K562 (cell line): ENCODE measurements around the gene RAB6A. TPM values are rescaled to one million over a fixed set of nuclear protein-coding genes. Genes with fewer than 3 reads are reported as not detected.

Experiments
- ATAC-seq: fragments of 200-7000 bp; cut with Tn5 transposase; 3 replicates; pipeline ENCODE4 v1.9.1; 2020; ENCODE audit warnings: moderate library complexity
- BruUV-seq: library from RNA; stranded (reverse); fragments of 400-500 nt; replicated peaks from 2 replicates; lab custom pipeline; 2021; lab: Mats Ljungman, UMichigan
- CTCF ChIA-PET: fragments of 300-600 bp; formaldehyde crosslinking; extraction: SDS; loops from one replicate; lab custom pipeline; 2021; ENCODE audit warnings: low intra/inter-chr PET ratio; lab: Yijun Ruan, JAX
- POLR2A ChIA-PET: fragments of 300-600, 350-650 bp; sonication (Branson Sonifier 250); formaldehyde crosslinking; extraction: SDS; loops from one replicate; lab custom pipeline; 2021; ENCODE audit warnings: antibody characterized with exemption, inconsistent platforms; lab: Yijun Ruan, JAX
- DNase-seq, 4 experiments: peaks; one replicate each; pipeline versions ENCODE4 v3.0.0 to v3.0.0-alpha.2; 2011 to 2018; ENCODE audit warnings: low spot score in 3 of 4, mixed read lengths in 3 of 4; ENCODE audit errors: extremely low read depth in 1 of 4
- FAIRE-seq: peaks from 2 replicates; lab custom pipeline; 2011; peaks lifted over from hg19 to GRCh38; lab: Jason Lieb, UNC
- H2AFZ ChIP-seq: 2 replicates; pipeline ENCODE4 v1.6.0; 2011; ENCODE audit warnings: low read depth, low read length, control low read depth, inconsistent platforms
- H3K27ac ChIP-seq: fragments of 200-600 bp; 3 replicates; pipeline ENCODE4 v1.8.0; 2011; ENCODE audit warnings: low read depth, mild to moderate bottlenecking, control low read depth, inconsistent platforms, low read length, moderate library complexity, mixed read lengths; ENCODE audit errors: extremely low read depth
- H3K27me3 ChIP-seq, 2 experiments: fragments of 300-600 bp in 1 of 2; 2 replicates in 1 of 2; 3 replicates in 1 of 2; pipeline versions ENCODE4 v1.6.0 to v1.8.0; 2011; ENCODE audit warnings: inconsistent platforms in 2 of 2, low read length in 2 of 2, mild to moderate bottlenecking in 1 of 2, mixed read lengths in 1 of 2, moderate library complexity in 1 of 2; ENCODE audit not compliant: control insufficient read depth in 2 of 2, insufficient read depth in 2 of 2
- H3K36me3 ChIP-seq: fragments of 300-600 bp; 3 replicates; pipeline ENCODE4 v1.8.0; 2011; ENCODE audit warnings: mild to moderate bottlenecking, low read length, inconsistent platforms; ENCODE audit not compliant: control insufficient read depth, insufficient read depth
- H3K4me1 ChIP-seq, 2 experiments: fragments of 200-600 bp in 1 of 2; replicated peaks in 1 of 2; 2 replicates in 1 of 2; 3 replicates in 1 of 2; pipeline versions ENCODE4 v1.5.1 to v1.8.0; 2011; ENCODE audit warnings: inconsistent platforms in 2 of 2, low read length in 2 of 2, mild to moderate bottlenecking in 1 of 2, mixed read lengths in 1 of 2, moderate library complexity in 1 of 2; ENCODE audit not compliant: control insufficient read depth in 2 of 2, insufficient read depth in 2 of 2
- H3K4me2 ChIP-seq: 2 replicates; pipeline ENCODE4 v1.6.1; 2011; ENCODE audit warnings: low read length, control low read depth, inconsistent platforms, mixed read lengths; ENCODE audit not compliant: insufficient read depth
- H3K4me3 ChIP-seq: fragments of 200-600 bp; sonication (generic), shearing (Covaris generic); 2 replicates; pipeline ENCODE4 v1.5.1; 2016; ENCODE audit warnings: control low read depth, inconsistent platforms
- H3K79me2 ChIP-seq: fragments of 200-600 bp; 3 replicates; pipeline ENCODE4 v1.8.0; 2011; ENCODE audit warnings: low read length, inconsistent platforms; ENCODE audit not compliant: control insufficient read depth, insufficient read depth
- H3K9ac ChIP-seq, 2 experiments: 2 replicates each; pipeline versions ENCODE4 v1.6.0 to v1.6.1; 2011; ENCODE audit warnings: low read depth in 2 of 2, low read length in 2 of 2, control low read depth in 1 of 2, inconsistent platforms in 1 of 2, mild to moderate bottlenecking in 1 of 2, mixed read lengths in 1 of 2; ENCODE audit not compliant: insufficient read depth in 1 of 2
- H3K9me1 ChIP-seq: one replicate; pipeline ENCODE4 v1.6.0; 2011; ENCODE audit warnings: inconsistent platforms, mild to moderate bottlenecking, low read length, moderate library complexity; ENCODE audit not compliant: control insufficient read depth, insufficient read depth
- H3K9me3 ChIP-seq: replicated peaks from 2 replicates; pipeline ENCODE4 v1.5.1; 2011; ENCODE audit warnings: low read depth, low read length, inconsistent platforms; ENCODE audit not compliant: control insufficient read depth, insufficient read depth
- H4K20me1 ChIP-seq: replicated peaks from 2 replicates; pipeline ENCODE4 v1.6.1; 2011; ENCODE audit warnings: low read length, inconsistent platforms, mixed read lengths; ENCODE audit not compliant: control insufficient read depth, insufficient read depth
- ADNP ChIP-seq: fragments of 200-800 bp; sonication (Bioruptor generic); IDR thresholded peaks from 2 replicates; pipeline ENCODE4 v1.6.1; 2016; ENCODE audit warnings: missing genetic modification characterization, missing compliant biosample characterization
- ATF3 ChIP-seq, 2 experiments: fragments of 450-650 bp in 1 of 2; sonication (generic) in 1 of 2; formaldehyde crosslinking in 1 of 2; IDR thresholded peaks in 1 of 2; conservative IDR thresholded peaks in 1 of 2; 2 replicates each; pipeline versions ENCODE4 v1.6.1 to v1.8.1; 2016 to 2023; ENCODE audit warnings: mild to moderate bottlenecking in 2 of 2, moderate library complexity in 2 of 2, inconsistent platforms in 1 of 2, missing genetic modification reagents in 1 of 2
- CC2D1A ChIP-seq: fragments of 450-650 bp; IDR thresholded peaks from 2 replicates; pipeline ENCODE4 v1.6.1; 2017; ENCODE audit warnings: mild to moderate bottlenecking
- E2F6 ChIP-seq, 2 experiments: IDR thresholded peaks; 2 replicates each; pipeline ENCODE4 v1.6.1; 2011; ENCODE audit warnings: borderline replicate concordance in 1 of 2, control low read depth in 1 of 2, low read depth in 1 of 2, low read length in 1 of 2, mild to moderate bottlenecking in 1 of 2, mixed read lengths in 1 of 2, moderate library complexity in 1 of 2; ENCODE audit not compliant: insufficient read depth in 1 of 2, insufficient read length in 1 of 2, poor library complexity in 1 of 2, severe bottlenecking in 1 of 2; ENCODE audit errors: extremely low read depth in 1 of 2
- GATA2 ChIP-seq: sonication (generic); formaldehyde crosslinking; IDR thresholded peaks from 2 replicates; pipeline ENCODE4 v1.4.0; 2020; ENCODE audit warnings: mild to moderate bottlenecking, missing genetic modification reagents
- JUND ChIP-seq, 2 experiments: IDR thresholded peaks; 2 replicates in 1 of 2; 3 replicates in 1 of 2; pipeline ENCODE4 v1.6.1; 2011; ENCODE audit warnings: borderline replicate concordance in 2 of 2, low read depth in 2 of 2, low read length in 2 of 2, improper control_type of control experiment in 1 of 2, missing biosample characterization in 1 of 2, missing genetic modification characterization in 1 of 2, missing genetic modification reagents in 1 of 2
- MAFF ChIP-seq: IDR thresholded peaks from 2 replicates; pipeline ENCODE4 v1.6.1; 2012; ENCODE audit warnings: low read length, improper control_type of control experiment
- MAFK ChIP-seq: IDR thresholded peaks from 2 replicates; pipeline ENCODE4 v1.6.1; 2011; ENCODE audit warnings: low read length, improper control_type of control experiment
- MECOM ChIP-seq: fragments of 250-450 bp; sonication (Bioruptor Pico); IDR thresholded peaks from 2 replicates; pipeline ENCODE4 v1.8.0; 2022; ENCODE audit warnings: inconsistent platforms
- NFXL1 ChIP-seq: fragments of 450-650 bp; formaldehyde crosslinking; IDR thresholded peaks from 2 replicates; pipeline ENCODE4 v1.4.0; 2021; ENCODE audit warnings: mild to moderate bottlenecking
- PHB ChIP-seq: fragments of 250-450 bp; sonication (Bioruptor Pico); IDR thresholded peaks from 2 replicates; pipeline ENCODE4 v1.5.0; 2021
- PHF21A ChIP-seq: fragments of 450-650 bp; IDR thresholded peaks from 2 replicates; pipeline ENCODE4 v1.6.1; 2017; ENCODE audit warnings: low read depth, borderline replicate concordance
- ZNF174 ChIP-seq: fragments of 250-450 bp; sonication (Bioruptor Pico); IDR thresholded peaks from 2 replicates; pipeline ENCODE4 v1.4.0; 2020; ENCODE audit warnings: mild to moderate bottlenecking
- ZNF316 ChIP-seq: fragments of 450-650 bp; IDR thresholded peaks from 2 replicates; pipeline ENCODE4 v1.6.1; 2016
- ZNF639 ChIP-seq, 2 experiments: fragments of 200-800 bp in 1 of 2; sonication (Bioruptor generic) in 1 of 2; sonication (generic) in 1 of 2; formaldehyde crosslinking in 1 of 2; IDR thresholded peaks in 1 of 2; conservative IDR thresholded peaks in 1 of 2; 2 replicates each; pipeline versions ENCODE4 v1.5.0 to v1.6.1; 2016 to 2020; ENCODE audit warnings: missing compliant biosample characterization in 1 of 2, missing genetic modification characterization in 1 of 2, missing genetic modification reagents in 1 of 2
- ZNF77 ChIP-seq: fragments of 250-450 bp; sonication (Bioruptor Pico); IDR thresholded peaks from 2 replicates; pipeline ENCODE4 v1.5.0; 2020
- ZNF778 ChIP-seq: fragments of 450-650 bp; formaldehyde crosslinking; IDR thresholded peaks from 2 replicates; pipeline ENCODE4 v1.4.0; 2020; ENCODE audit warnings: mild to moderate bottlenecking, moderate library complexity
- WGBS: fragments of 100-300 bp; shearing (Covaris generic); methylation state at CpG from one replicate; pipeline ENCODE4 v1.1.6; 2016; ENCODE audit warnings: low coverage, mixed read lengths; ENCODE audit not compliant: insufficient coverage; ENCODE audit errors: missing lambda C conversion rate; 5-methylcytosine and 5-hydroxymethylcytosine counted together
- in situ Hi-C: fragments of 300-500 bp; cut with MboI; formaldehyde crosslinking; loops from 4 replicates; pipeline ENCODE4 v1.15.0; 2018; ENCODE audit warnings: inconsistent platforms, mixed read lengths
- intact Hi-C: fragments of 100-400 bp; cut with micrococcal nuclease; formaldehyde crosslinking; loops from 2 replicates; pipeline ENCODE4 v1.14.2; 2022
- polyA plus RNA-seq, 8 experiments: library from polyadenylated mRNA; depleted of rRNA in 4 of 8; stranded (reverse) in 5 of 8; unstranded in 3 of 8; fragments of >200 nt; fragmentation: Nextera tagmentation in 2 of 8; fragmentation: Illumina TruSeq in 1 of 8; extraction: Ambion mirVana in 2 of 8; extraction: Trizol in 1 of 8; gene quantifications; 2 replicates each; pipeline versions ENCODE4 v1.2.1 to v1.2.3, GENCODE V29; 2011 to 2014; ENCODE audit warnings: inconsistent platforms in 1 of 8, missing spikeins in 1 of 8
- total RNA-seq, 7 experiments: library from RNA; depleted of rRNA in 6 of 7; stranded (reverse); fragments of >200 nt in 6 of 7; fragmentation: Illumina TruSeq in 2 of 7; extraction: Trizol in 2 of 7; gene quantifications; 2 replicates each; pipeline versions ENCODE4 v1.2.1 to v1.2.3, GENCODE V29; 2011 to 2021; ENCODE audit warnings: low replicate concordance in 1 of 7

The RAB6A gene
- total and polyA plus RNA-seq, 9 of the 15 experiments (the other 6 are each of a cell fraction or from before 2014, with no cell fraction given) = 14.0 to 95.3 (median 45.4) TPM

- no peak overlapping the region; a peak in 1 of 4 replicates for H3K9ac ChIP-seq
- FAIRE-seq (no peak), DNase-seq (peak in 1 of 4 experiments; percentile 13), ATAC-seq (no peak)
- no peak overlapping the region for H3K4me2 ChIP-seq
- H3K4me1 ChIP-seq = peaks cover 6 to 12% of the 10 kb centered on the region in 2 experiments; a peak in 4 of 5 replicates
- no peaks in the 10 kb centered on the region for H3K9me1 ChIP-seq
- H3K9me3 ChIP-seq = no peaks in the 10 kb centered on the region
- H2AFZ ChIP-seq = no peak overlapping the region
- in situ Hi-C loops = no loop called here
- no peak overlapping the region for H3K4me3 ChIP-seq
- H3K36me3 ChIP-seq = no peaks in the 10 kb centered on the region
- BruUV-seq = no TSS peak
- intact Hi-C loops = loop anchor here (5.0 kb wide), 2 partner anchors 135 to 310 kb away; no protein-coding TSS in a partner anchor
- no peak overlapping the region for H3K27ac ChIP-seq
- no peaks in the 10 kb centered on the region for H3K79me2 ChIP-seq
- ChIA-PET POLR2A (interaction anchor here (0.6 to 1.4 kb wide), 4 partner anchors 13 to 255 kb away, joined by 4 read pairs; partner anchors contain the start of gene PLEKHB1), CTCF (interaction anchor here (0.9 to 3.2 kb wide), 5 partner anchors 37 to 312 kb away, joined by 3 to 37 read pairs (median 5); no protein-coding TSS in a partner anchor)
- 43% methylated on average over 3 of the region's 3 CpGs for WGBS
- H4K20me1 ChIP-seq = peaks cover 4% of the 10 kb centered on the region; the same call in 1 of the 2 replicates
- H3K27me3 ChIP-seq = peaks cover 0 to 4% of the 10 kb centered on the region in 2 experiments; a peak in 1 of 5 replicates
- TF ChIP-seq MAFK (peak; percentile 44; the same call in 1 of the 2 replicates), E2F6 (IDR thresholded peaks at IDR 0.05; ENCODE audit: borderline replicate concordance in 1 of 2, extremely low read depth in 1 of 2, insufficient read depth in 1 of 2, insufficient read length in 1 of 2, low read depth in 1 of 2, low read length in 1 of 2, poor library complexity in 1 of 2, severe bottlenecking in 1 of 2) (no peak), ATF3 (IDR thresholded peaks at IDR 0.05) (peak; percentile 20; the same call in 1 of the 2 replicates), ATF3 (CRISPR knock-in tag; conservative IDR thresholded peaks at IDR 0.05) (no peak), JUND (IDR thresholded peaks at IDR 0.05; ENCODE audit: borderline replicate concordance, low read depth, low read length) (0 out of 2 replicates have a peak, but pooled peaks have one; percentile 9), JUND (tag; IDR thresholded peaks at IDR 0.05; ENCODE audit: borderline replicate concordance, low read depth, low read length) (no peak), ZNF778 (CRISPR knock-in tag) (no peak), NFXL1 (CRISPR knock-in tag) (no peak), CC2D1A (no peak), PHF21A (no peak), ZNF174 (CRISPR knock-in tag) (no peak), ZNF639 (CRISPR knock-in tag; conservative IDR thresholded peaks at IDR 0.05 in 1 of 2, IDR thresholded peaks at IDR 0.05 in 1 of 2) (no peak), GATA2 (CRISPR knock-in tag) (no peak), MECOM (no peak), ADNP (tag) (no peak), ZNF316 (peak; percentile 69), ZNF77 (no peak), MAFF (peak; percentile 42; the same call in 1 of the 2 replicates), PHB (CRISPR knock-in tag) (no peak)
These were observed 98.3 kb downstream of the RAB6A start for GRCh38 chr11:73662445-73663157.
